Motor neuron (in vitro differentiated cells): Measurements from ENCODE around the gene TADA2B. TPM values are rescaled to one million over a fixed set of nuclear protein-coding genes. Genes with fewer than 3 reads are reported as not detected.

Experiments used
- ATAC-seq, 8 experiments: fragments of 200-7000 bp; cut with Tn5 transposase; replicated peaks in 6 of 8; 2 replicates each; pipeline ENCODE4 v1.8.0; 2021; ENCODE audit warnings: mild to moderate bottlenecking in 8 of 8, moderate library complexity in 8 of 8
- H3K27ac ChIP-seq, 2 donors: fragments of 250-450 bp; sonication (Bioruptor Pico); 2 replicates each; pipeline ENCODE4 v1.9.0; 2021; ENCODE audit warnings: antibody characterized with exemption in 2 of 2, mild to moderate bottlenecking in 2 of 2, moderate library complexity in 1 of 2
- H3K4me1 ChIP-seq, 2 donors: fragments of 250-450 bp; sonication (Bioruptor Pico); replicated peaks in 1 of 2; 2 replicates each; pipeline ENCODE4 v1.6.1; 2021; ENCODE audit warnings: antibody characterized with exemption in 2 of 2, mild to moderate bottlenecking in 2 of 2, moderate library complexity in 1 of 2
- H3K4me3 ChIP-seq, 5 donors: fragments of 250-450 bp; sonication (Bioruptor Pico); 2 replicates each; pipeline ENCODE4 v1.9.0; 2021; ENCODE audit warnings: antibody characterized with exemption in 5 of 5, mild to moderate bottlenecking in 5 of 5, moderate library complexity in 4 of 5
- WGBS, 10 experiments: fragments of 450-650 bp; shearing (Covaris generic); methylation state at CpG; one replicate each; pipeline ENCODE4 v1.0.0; 2022; 5-methylcytosine and 5-hydroxymethylcytosine counted together
- in situ Hi-C, 9 experiments: fragments of 400-800 bp; cut with MboI; loops; one replicate each; pipeline ENCODE4 v1.15.0; 2021; ENCODE audit warnings: low sequenced_read_pairs in 9 of 9, low pct_unique_long_range_greater_than_20kb in 2 of 9; ENCODE audit not compliant: unreplicated experiment in 9 of 9
- total RNA-seq, 8 experiments: library from RNA; unstranded; fragments of 300-600 nt; gene quantifications; 2 replicates each; pipeline versions ENCODE4 v1.2.3 to v1.2.4, GENCODE V29; 2022

The TADA2B gene
- total RNA-seq, 8 experiments from 2014 or later, result 11.2 to 19.8 (median 13.7) TPM

DNA sequence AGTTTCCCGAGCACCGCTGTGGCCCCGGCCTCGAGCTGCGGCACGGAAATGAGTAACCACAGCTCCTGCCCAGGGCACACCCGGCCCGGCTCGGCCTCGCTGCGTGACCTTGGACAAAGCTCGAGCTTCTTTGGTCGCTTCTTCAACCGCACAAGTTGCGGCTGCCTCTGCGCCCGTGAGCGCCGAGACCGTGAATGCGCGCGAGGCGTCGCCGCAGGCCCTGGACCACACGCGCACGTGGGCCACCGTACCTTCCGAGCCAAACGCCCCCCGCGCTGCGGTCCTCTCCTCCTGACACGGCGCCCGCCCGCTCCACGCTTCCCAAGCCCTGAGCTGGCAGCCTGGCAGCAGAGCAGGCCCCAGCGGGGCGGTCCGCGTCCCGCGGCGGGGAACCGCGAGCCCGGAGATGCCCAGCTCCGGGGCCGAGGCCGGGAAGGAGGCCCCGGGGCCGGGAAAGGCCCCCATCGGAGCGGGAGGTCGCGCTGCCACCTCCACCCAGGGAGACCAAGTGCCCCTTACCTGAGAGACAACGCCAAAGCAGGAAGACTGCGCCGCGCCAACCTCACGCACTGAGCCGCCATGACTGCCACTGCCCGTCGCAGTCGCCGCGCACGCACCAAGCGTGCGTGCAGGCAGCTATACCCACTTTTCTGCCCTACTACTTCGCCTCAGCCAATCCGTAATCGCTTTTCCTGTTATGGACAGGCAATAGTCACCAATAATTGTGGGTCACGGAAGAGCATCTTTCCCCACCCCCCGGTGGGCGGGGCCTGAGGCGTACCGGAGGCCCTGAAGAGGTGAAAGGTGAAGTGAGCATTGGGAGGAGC lies 24.5 kb downstream of the TADA2B start, which contains the start of gene GRPEL1:
TSS of gene GRPEL1 (minus strand) at position 613 of the 827 bp plus-strand sequence. CDS start at position 581, 32 bp downstream.
- Histone ChIP-seq H3K4me1 (peaks cover 8 to 10% of the 10 kb centered on the region in 2 donors), H3K4me3 (peak within 1 kb of the TSS; percentile 74 to 96 (median 90)), H3K27ac (peak within 1 kb of the TSS; percentile 66 to 85)
- in situ Hi-C loops, result loop anchor here in 3 of 9 experiments (25.0 kb wide), 1 partner anchor 355 kb away; the partner anchor contains the start of genes BLOC1S4 (in 3 of the 3) and MRFAP1L1 (in 3 of the 3)
- 0 to 3% (median 1%) methylated on average over 1 to 19 of the region's 81 CpGs; no CpG with 5 or more reads in 4 of the 10 experiments for WGBS, 10 experiments
- peak; percentile 89 to 96 (median 95) for ATAC-seq

DNA sequence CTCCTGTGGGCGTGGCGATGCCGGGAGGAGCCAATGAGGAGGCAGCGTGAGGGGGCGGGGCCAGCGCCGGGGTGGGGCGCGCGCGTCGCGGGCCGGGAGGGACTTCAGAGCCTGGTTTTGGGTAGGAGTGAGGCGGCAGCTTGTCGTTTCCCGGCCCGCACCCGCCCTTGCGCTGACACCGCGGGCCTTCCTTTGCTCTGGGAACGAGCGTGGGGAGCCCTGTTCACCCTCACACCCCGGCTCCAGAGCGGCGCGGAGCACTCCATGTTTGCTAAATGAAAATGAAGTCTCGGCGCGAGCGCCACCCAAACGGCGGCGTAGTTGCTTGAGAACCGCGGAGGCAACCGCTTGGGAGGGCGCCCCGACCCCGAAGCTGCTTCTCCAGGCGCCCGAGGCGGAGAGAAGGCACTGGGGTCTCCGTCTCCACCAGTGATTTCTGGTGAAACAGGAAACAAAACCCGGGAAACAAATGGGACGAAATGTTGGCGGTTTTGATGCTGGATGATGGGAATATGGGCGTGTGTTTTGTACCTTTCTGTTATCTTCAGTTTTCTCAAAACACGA lies 25.2 kb downstream of the TADA2B start:
- WGBS, 10 experiments, result 0 to 3% (median 0%) methylated on average over 3 to 15 of the region's 50 CpGs; no CpG with 5 or more reads in 3 of the 10 experiments
- in situ Hi-C loops, result loop anchor here in 3 of 9 experiments (25.0 kb wide), 1 partner anchor 356 kb away; the partner anchor contains the start of genes BLOC1S4 (in 3 of the 3) and MRFAP1L1 (in 3 of the 3)

DNA sequence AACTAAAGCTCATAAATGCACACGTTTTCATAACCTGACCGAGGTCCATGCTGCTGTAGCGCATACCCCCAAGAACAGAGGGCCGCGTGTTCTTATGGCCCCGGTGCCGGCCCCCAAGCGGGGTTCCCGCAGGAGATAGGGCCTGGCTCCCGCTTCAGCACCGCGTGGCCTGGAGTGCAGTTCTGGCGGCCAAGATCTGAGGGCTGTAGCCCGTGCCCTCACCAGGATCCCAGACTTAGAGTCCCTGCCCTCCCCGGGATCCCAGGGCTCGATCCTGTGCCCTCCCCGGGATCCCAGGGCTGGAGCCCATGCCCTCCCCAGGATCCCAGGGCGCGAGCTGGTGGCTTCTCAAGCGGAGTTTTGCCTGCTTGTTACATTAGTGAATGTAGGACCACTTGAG lies 25.7 kb downstream of the TADA2B start:
- in situ Hi-C loops, result loop anchor here in 3 of 9 experiments (25.0 kb wide), 1 partner anchor 357 kb away; the partner anchor contains the start of genes BLOC1S4 (in 3 of the 3) and MRFAP1L1 (in 3 of the 3)
- ATAC-seq, result peak in 1 of 8 experiments; percentile 0
- no peak overlapping the region for H3K27ac ChIP-seq

More for the DNA sequence above, 25.2 kb downstream of the TADA2B start:
- H3K4me3 ChIP-seq, result peak overlapping the region; percentile 74 to 96 (median 90)
- H3K27ac ChIP-seq, result peak overlapping the region; percentile 41 to 47
- peak in 1 of 8 experiments; percentile 70 for ATAC-seq
- H3K4me1 ChIP-seq, result peaks cover 8 to 10% of the 10 kb centered on the region in 2 donors

DNA sequence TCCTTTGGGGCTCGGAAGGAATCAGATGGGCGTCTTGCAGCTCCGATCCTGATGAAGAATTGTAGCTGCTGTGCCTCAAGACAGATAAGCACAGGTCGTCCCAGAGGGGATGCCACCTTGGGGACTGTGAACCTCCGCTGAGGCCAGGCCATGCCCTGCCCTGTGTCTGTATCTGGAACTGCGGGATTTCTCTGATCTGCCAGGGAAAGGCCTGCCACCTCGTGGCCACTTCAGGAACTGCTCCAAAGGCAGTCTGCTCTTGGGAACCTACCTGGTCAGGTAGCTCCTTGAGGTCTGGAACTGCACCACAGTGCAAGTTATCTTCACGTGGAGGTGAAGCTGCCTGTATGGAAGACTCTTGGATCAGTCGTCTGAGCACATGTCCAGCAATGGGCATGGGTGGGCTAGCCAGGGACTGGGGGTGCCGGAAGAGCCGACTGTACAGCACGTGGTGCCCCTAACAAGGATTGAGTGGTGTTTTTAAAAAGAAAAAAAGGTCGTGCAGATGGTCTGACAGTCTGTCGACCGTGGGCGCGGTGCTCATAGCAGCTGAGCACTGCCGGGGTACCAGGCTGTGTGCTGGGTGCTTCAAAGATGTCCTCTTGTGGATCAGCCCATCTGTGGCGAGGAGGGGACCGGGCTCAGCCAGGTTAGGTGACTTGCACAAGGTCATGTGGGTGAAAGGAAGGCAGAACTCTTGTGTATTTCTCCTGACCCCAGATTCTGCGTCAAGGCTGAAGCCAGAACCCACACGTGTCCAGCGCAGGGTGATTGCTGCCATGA lies 27.7 kb downstream of the TADA2B start:
- Histone ChIP-seq H3K4me3 (no peak overlapping the region), H3K4me1 (peaks cover 8 to 10% of the 10 kb centered on the region in 2 donors), H3K27ac (no peak overlapping the region)
- peak in 6 of 8 experiments; percentile 1 to 11 (median 6) for ATAC-seq
- 0 to 71% (median 36%) methylated on average over 3 to 12 of the region's 23 CpGs; no CpG with 5 or more reads in 1 of the 10 experiments for WGBS, 10 experiments
- in situ Hi-C loops, result loop anchor here in 3 of 9 experiments (25.0 kb wide), 1 partner anchor 359 kb away; the partner anchor contains the start of genes BLOC1S4 (in 3 of the 3) and MRFAP1L1 (in 3 of the 3)

More for the DNA sequence above, 25.7 kb downstream of the TADA2B start:
- Histone ChIP-seq H3K4me3 (peak overlapping the region; percentile 74 to 96 (median 90)), H3K4me1 (peaks cover 8 to 10% of the 10 kb centered on the region in 2 donors)
- 0 to 31% (median 22%) methylated on average over 2 to 12 of the region's 20 CpGs; no CpG with 5 or more reads in 3 of the 10 experiments for WGBS, 10 experiments

DNA sequence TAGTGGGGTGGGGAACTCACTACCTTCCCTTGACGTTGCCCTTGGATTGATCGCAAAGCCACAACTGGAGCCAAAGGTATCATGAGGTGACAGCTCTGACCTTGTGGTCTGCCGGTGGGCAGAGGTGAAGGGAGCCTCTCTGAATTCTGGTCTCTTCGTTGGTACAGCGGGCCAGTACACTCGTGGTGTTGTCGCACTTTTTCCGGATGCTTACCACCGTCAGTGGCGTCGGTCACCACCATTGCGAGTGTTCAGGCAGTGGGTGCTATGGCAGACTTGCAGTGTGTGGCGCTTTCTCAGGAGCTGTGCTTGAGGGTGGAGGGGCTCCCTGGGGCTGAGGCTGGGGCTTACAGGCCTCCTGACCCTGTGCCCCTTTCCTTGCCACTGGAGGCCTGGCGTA lies 29.9 kb downstream of the TADA2B start:
- no peak for ATAC-seq
- H3K27ac ChIP-seq, result no peak overlapping the region
- no peak overlapping the region for H3K4me3 ChIP-seq
- in situ Hi-C loops, result loop anchor here in 3 of 9 experiments (25.0 kb wide), 1 partner anchor 361 kb away; the partner anchor contains the start of genes BLOC1S4 (in 3 of the 3) and MRFAP1L1 (in 3 of the 3)
- 70 to 100% (median 86%) methylated on average over 1 to 7 of the region's 14 CpGs; no CpG with 5 or more reads in 5 of the 10 experiments for WGBS, 10 experiments
- peaks cover 2 to 4% of the 10 kb centered on the region in 2 donors for H3K4me1 ChIP-seq

DNA sequence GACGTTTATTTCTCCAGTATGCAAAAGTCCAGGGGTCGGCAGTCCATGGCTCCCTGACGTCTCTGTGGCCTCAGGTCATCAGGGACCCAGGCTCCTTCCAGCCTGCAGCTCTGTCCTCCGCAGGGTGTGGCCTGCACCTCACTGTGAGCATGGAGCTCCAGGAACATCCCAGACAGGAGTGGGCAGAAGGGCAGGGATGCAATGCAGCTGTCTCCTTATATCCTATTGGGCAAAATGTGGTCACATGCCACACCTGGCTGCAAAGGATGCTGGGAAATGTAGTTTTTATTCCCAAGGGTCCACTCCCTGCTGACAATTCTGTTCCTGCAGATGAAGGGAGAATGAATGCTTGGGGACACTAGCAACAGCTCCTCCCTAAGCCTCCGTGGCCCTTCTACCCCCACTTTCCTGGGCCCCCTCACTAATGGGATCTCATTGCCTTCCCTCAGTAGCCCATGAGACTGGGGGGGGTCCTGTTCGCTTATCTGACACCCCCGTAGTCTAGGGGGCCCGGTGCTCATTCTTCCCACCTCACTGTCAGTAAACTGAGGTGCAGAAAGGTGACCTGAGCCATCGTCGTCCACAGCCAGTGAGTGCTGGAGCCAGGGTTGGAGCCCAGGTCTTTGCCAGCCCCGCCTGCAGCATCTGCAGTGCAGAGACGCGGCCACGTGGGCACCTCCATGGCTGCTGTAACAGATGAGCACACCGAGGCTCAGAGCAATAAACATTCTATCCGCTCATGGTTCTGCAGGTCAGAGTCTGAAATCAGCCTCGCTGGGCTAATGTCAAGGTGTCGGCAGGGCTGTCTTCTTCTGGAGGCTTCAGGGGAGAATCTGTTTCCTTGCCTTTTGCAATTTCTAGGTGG lies 30.6 kb downstream of the TADA2B start:
- no peak overlapping the region for H3K4me3 ChIP-seq
- H3K27ac ChIP-seq, result no peak overlapping the region
- in situ Hi-C loops, result loop anchor here in 3 of 9 experiments (25.0 kb wide), 1 partner anchor 361 kb away; the partner anchor contains the start of genes BLOC1S4 (in 3 of the 3) and MRFAP1L1 (in 3 of the 3)
- WGBS, 10 experiments, result 0 to 100% (median 80%) methylated on average over 1 to 4 of the region's 18 CpGs; no CpG with 5 or more reads in 3 of the 10 experiments
- ATAC-seq, result peak in 7 of 8 experiments; percentile 5 to 59 (median 53)
- peaks cover 2 to 4% of the 10 kb centered on the region in 2 donors for H3K4me1 ChIP-seq

DNA sequence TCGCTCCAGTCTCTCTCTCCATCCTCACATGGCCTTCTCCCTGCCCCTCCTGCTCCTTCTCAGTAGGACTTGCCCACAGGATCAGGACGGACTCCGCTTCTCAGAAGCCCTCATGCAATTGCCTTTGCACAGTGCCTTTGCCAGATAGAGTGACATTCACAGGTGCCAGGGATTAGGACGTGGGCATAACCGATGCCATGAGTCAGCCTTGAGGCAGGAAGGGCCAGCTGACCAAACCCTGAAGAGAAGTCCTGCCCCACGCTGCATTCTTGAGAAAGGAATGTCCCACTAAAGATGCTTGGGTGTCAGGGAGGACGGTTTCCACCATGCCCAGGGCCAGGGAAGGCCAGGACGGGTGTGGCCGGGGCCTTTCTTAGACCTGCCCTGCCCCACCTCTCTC lies 31.3 kb downstream of the TADA2B start:
- H3K27ac ChIP-seq, result no peak overlapping the region
- 17 to 100% (median 80%) methylated on average over 1 to 5 of the region's 9 CpGs; no CpG with 5 or more reads in 5 of the 10 experiments for WGBS, 10 experiments
- ATAC-seq, result no peak
- in situ Hi-C loops, result loop anchor here in 3 of 9 experiments (25.0 kb wide), 1 partner anchor 362 kb away; the partner anchor contains the start of genes BLOC1S4 (in 3 of the 3) and MRFAP1L1 (in 3 of the 3)
- H3K4me3 ChIP-seq, result no peak overlapping the region
- H3K4me1 ChIP-seq, result no peaks in the 10 kb centered on the region

DNA sequence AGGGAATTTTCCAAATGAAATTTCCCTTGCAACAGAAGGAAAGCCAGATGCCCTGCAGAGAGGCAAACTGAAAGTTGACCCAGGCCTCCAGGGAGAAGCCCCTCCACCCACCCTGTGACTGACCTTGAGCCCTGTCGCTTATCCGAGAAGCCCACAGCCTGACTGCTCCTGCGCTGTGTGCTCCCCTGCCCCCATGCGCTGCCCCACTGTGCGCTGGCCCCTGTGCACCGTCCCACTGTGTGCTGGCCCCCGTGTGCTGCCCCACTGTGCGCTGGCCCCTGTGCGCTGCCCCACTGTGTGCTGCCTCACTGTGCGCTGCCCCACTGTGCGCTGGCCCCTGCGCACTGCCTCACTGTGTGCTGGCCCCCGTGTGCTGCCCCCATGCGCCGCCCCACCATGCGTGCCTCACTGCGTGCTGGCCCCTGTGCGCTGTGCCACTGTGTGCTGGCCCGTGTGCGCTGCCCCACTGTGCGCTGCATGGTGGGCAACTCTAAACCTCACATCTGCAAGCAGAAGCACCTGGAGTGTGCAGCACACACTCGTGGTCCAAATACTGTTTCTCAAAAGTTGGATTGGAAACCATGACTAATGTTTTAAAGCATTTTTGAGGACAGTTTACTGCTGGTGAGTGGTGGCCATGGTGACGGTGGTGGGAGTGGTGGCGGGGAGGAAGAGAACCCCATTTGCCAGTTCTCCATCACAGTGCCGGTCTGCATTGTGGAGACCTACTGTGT lies 33.0 kb downstream of the TADA2B start:
- peak in 1 of 8 experiments; percentile 19 for ATAC-seq
- WGBS, 10 experiments, result no CpG with 5 or more reads among the region's 25 CpGs
- in situ Hi-C loops, result loop anchor here in 1 of 9 experiments (25.0 kb wide), 1 partner anchor 364 kb away; the partner anchor contains the start of genes BLOC1S4 and MRFAP1L1
- Histone ChIP-seq H3K4me3 (no peak overlapping the region), H3K4me1 (no peaks in the 10 kb centered on the region), H3K27ac (no peak overlapping the region)

DNA sequence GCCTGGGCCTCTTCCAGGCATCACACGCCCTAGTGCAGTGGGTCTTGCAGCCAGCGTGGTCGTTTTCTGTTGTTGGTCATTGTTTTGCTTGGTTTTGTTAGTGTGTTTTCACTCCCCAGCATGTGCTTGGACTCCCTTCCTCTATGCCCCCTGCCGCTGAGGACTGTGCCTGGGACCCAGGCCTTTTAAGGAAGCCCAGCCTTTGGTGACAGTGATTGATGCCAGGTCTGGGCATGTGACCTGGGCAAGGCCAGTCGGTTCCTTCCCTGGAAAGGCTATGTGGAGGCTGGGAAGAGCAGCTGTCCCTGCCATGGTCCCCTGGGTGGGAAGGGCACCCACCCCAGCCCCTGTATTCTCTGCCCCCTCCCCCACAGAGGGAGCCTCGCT lies 33.5 kb downstream of the TADA2B start:
- Histone ChIP-seq H3K27ac (no peak overlapping the region), H3K4me1 (no peaks in the 10 kb centered on the region), H3K4me3 (no peak overlapping the region)
- in situ Hi-C loops, result loop anchor here in 1 of 9 experiments (25.0 kb wide), 1 partner anchor 364 kb away; the partner anchor contains the start of genes BLOC1S4 and MRFAP1L1
- WGBS, 10 experiments, result 30 to 100% (median 80%) methylated on average over 1 to 2 of the region's 6 CpGs; no CpG with 5 or more reads in 7 of the 10 experiments
- peak in 4 of 8 experiments; percentile 25 to 74 (median 69) for ATAC-seq

DNA sequence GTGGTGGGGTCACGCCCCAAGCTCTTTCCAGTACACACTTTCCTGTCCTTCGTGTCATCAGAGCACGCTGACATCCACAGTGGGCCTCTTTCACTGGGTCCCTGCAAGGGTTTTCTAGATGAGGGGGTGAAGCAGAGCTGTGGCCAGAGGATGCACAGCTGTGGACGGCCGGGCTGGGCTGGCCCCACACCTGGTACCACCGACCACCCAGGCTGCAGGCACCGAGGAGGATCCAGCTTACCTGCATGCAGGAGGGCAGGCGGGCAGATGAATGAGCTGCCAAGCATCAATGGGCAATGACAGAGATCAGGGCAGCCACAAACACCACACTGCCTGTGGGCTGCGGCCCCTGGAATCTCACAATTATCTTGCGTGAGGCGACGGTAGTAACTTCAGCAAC lies 34.2 kb downstream of the TADA2B start:
- in situ Hi-C loops, result loop anchor here in 1 of 9 experiments (25.0 kb wide), 1 partner anchor 365 kb away; the partner anchor contains the start of genes BLOC1S4 and MRFAP1L1
- WGBS, 10 experiments, result 76 to 100% (median 90%) methylated on average over 1 to 9 of the region's 12 CpGs; no CpG with 5 or more reads in 5 of the 10 experiments
- Histone ChIP-seq H3K4me1 (no peaks in the 10 kb centered on the region), H3K27ac (no peak overlapping the region), H3K4me3 (no peak overlapping the region)
- ATAC-seq, result no peak
